HG03139 (cell line): ENCODE data around the gene SLC16A11.
"Not testable (repeated sequence)": the region's sequence is repeated elsewhere in the genome, so short reads cannot be mapped to it uniquely, and the experiment has no call there.

Experiments
- ATAC-seq: cut with Tn5 transposase; IDR thresholded peaks from one replicate; pipeline ENCODE4 v1.9.1; 2021; ENCODE audit not compliant: unreplicated experiment

Gene SLC16A11

GRCh38 chr17:7058831-7059447 is 15.0 kb upstream of the SLC16A11 start:
- ATAC-seq = no peak

GRCh38 chr17:7056386-7056785 is 12.5 kb upstream of the SLC16A11 start:
- ATAC-seq = no peak

GRCh38 chr17:7050583-7050982 is 6.7 kb upstream of the SLC16A11 start:
- ATAC-seq = not testable (repeated sequence)

- ATAC-seq = no peak
Observed at GRCh38 chr17:7048968-7049367, 5.1 kb upstream of the SLC16A11 start.

GRCh38 chr17:7047566-7047965 is 3.7 kb upstream of the SLC16A11 start:
- no peak for ATAC-seq

GRCh38 chr17:7046725-7047397 is 3.0 kb upstream of the SLC16A11 start:
- not testable (repeated sequence) for ATAC-seq

- ATAC-seq = no peak
Observed at GRCh38 chr17:7046127-7046724, 2.3 kb upstream of the SLC16A11 start.

GRCh38 chr17:7045492-7046126 is 1.7 kb upstream of the SLC16A11 start:
- no peak for ATAC-seq

- no peak for ATAC-seq
Observed at GRCh38 chr17:7043182-7043496, 753 bp downstream of the SLC16A11 start.

GRCh38 chr17:7042501-7043181 is 1.3 kb downstream of the SLC16A11 start:
- no peak for ATAC-seq

- ATAC-seq = no peak
Observed at GRCh38 chr17:7041607-7042500, 2.0 kb downstream of the SLC16A11 start.

- ATAC-seq = no peak
Observed at GRCh38 chr17:7039832-7040231, 4.1 kb downstream of the SLC16A11 start.

GRCh38 chr17:7038025-7038862 is 5.6 kb downstream of the SLC16A11 start:
- ATAC-seq = no peak

GRCh38 chr17:7035591-7036368 is 8.1 kb downstream of the SLC16A11 start, which contains the start of gene SLC16A13:
Gene SLC16A13, plus strand, starts transcription at chr17:7036015. Its CDS starts 368 bp downstream, at chr17:7036383.
- ATAC-seq = peak; percentile 91

GRCh38 chr17:7034955-7035590 is 8.8 kb downstream of the SLC16A11 start:
- no peak for ATAC-seq

- ATAC-seq = no peak
Observed at GRCh38 chr17:7029659-7030058, 14.2 kb downstream of the SLC16A11 start.

- no peak for ATAC-seq
Observed at GRCh38 chr17:7029096-7029495, 14.8 kb downstream of the SLC16A11 start.

GRCh38 chr17:7027335-7027734 is 16.6 kb downstream of the SLC16A11 start:
- no peak for ATAC-seq
